K562 (cell line): ENCODE data around the gene VWA5B1. TPM values are rescaled to one million over a fixed set of nuclear protein-coding genes. Genes with fewer than 3 reads are reported as not detected.

Experiments used
- ATAC-seq: fragments of 200-7000 bp; cut with Tn5 transposase; 3 replicates; pipeline ENCODE4 v1.9.1; 2020; ENCODE audit warnings: moderate library complexity
- BruUV-seq: library from RNA; stranded (reverse); fragments of 400-500 nt; replicated peaks from 2 replicates; lab custom pipeline; 2021; lab: Mats Ljungman, UMichigan
- CTCF ChIA-PET: fragments of 300-600 bp; formaldehyde crosslinking; extraction: SDS; loops from one replicate; lab custom pipeline; 2021; ENCODE audit warnings: low intra/inter-chr PET ratio; lab: Yijun Ruan, JAX
- POLR2A ChIA-PET: fragments of 300-600, 350-650 bp; sonication (Branson Sonifier 250); formaldehyde crosslinking; extraction: SDS; loops from one replicate; lab custom pipeline; 2021; ENCODE audit warnings: antibody characterized with exemption, inconsistent platforms; lab: Yijun Ruan, JAX
- DNase-seq, 4 experiments: peaks; one replicate each; pipeline versions ENCODE4 v3.0.0 to v3.0.0-alpha.2; 2011 to 2018; ENCODE audit warnings: low spot score in 3 of 4, mixed read lengths in 3 of 4; ENCODE audit errors: extremely low read depth in 1 of 4
- FAIRE-seq: peaks from 2 replicates; lab custom pipeline; 2011; peaks lifted over from hg19 to GRCh38; lab: Jason Lieb, UNC
- H2AFZ ChIP-seq: 2 replicates; pipeline ENCODE4 v1.6.0; 2011; ENCODE audit warnings: low read depth, low read length, control low read depth, inconsistent platforms
- H3K27ac ChIP-seq: fragments of 200-600 bp; 3 replicates; pipeline ENCODE4 v1.8.0; 2011; ENCODE audit warnings: low read depth, mild to moderate bottlenecking, control low read depth, inconsistent platforms, low read length, moderate library complexity, mixed read lengths; ENCODE audit errors: extremely low read depth
- H3K27me3 ChIP-seq, 2 experiments: fragments of 300-600 bp in 1 of 2; 2 replicates in 1 of 2; 3 replicates in 1 of 2; pipeline versions ENCODE4 v1.6.0 to v1.8.0; 2011; ENCODE audit warnings: inconsistent platforms in 2 of 2, low read length in 2 of 2, mild to moderate bottlenecking in 1 of 2, mixed read lengths in 1 of 2, moderate library complexity in 1 of 2; ENCODE audit not compliant: control insufficient read depth in 2 of 2, insufficient read depth in 2 of 2
- H3K36me3 ChIP-seq: fragments of 300-600 bp; 3 replicates; pipeline ENCODE4 v1.8.0; 2011; ENCODE audit warnings: mild to moderate bottlenecking, low read length, inconsistent platforms; ENCODE audit not compliant: control insufficient read depth, insufficient read depth
- H3K4me1 ChIP-seq, 2 experiments: fragments of 200-600 bp in 1 of 2; replicated peaks in 1 of 2; 2 replicates in 1 of 2; 3 replicates in 1 of 2; pipeline versions ENCODE4 v1.5.1 to v1.8.0; 2011; ENCODE audit warnings: inconsistent platforms in 2 of 2, low read length in 2 of 2, mild to moderate bottlenecking in 1 of 2, mixed read lengths in 1 of 2, moderate library complexity in 1 of 2; ENCODE audit not compliant: control insufficient read depth in 2 of 2, insufficient read depth in 2 of 2
- H3K4me2 ChIP-seq: 2 replicates; pipeline ENCODE4 v1.6.1; 2011; ENCODE audit warnings: low read length, control low read depth, inconsistent platforms, mixed read lengths; ENCODE audit not compliant: insufficient read depth
- H3K4me3 ChIP-seq: fragments of 200-600 bp; sonication (generic), shearing (Covaris generic); 2 replicates; pipeline ENCODE4 v1.5.1; 2016; ENCODE audit warnings: control low read depth, inconsistent platforms
- H3K79me2 ChIP-seq: fragments of 200-600 bp; 3 replicates; pipeline ENCODE4 v1.8.0; 2011; ENCODE audit warnings: low read length, inconsistent platforms; ENCODE audit not compliant: control insufficient read depth, insufficient read depth
- H3K9ac ChIP-seq, 2 experiments: 2 replicates each; pipeline versions ENCODE4 v1.6.0 to v1.6.1; 2011; ENCODE audit warnings: low read depth in 2 of 2, low read length in 2 of 2, control low read depth in 1 of 2, inconsistent platforms in 1 of 2, mild to moderate bottlenecking in 1 of 2, mixed read lengths in 1 of 2; ENCODE audit not compliant: insufficient read depth in 1 of 2
- H3K9me1 ChIP-seq: one replicate; pipeline ENCODE4 v1.6.0; 2011; ENCODE audit warnings: inconsistent platforms, mild to moderate bottlenecking, low read length, moderate library complexity; ENCODE audit not compliant: control insufficient read depth, insufficient read depth
- H3K9me3 ChIP-seq: replicated peaks from 2 replicates; pipeline ENCODE4 v1.5.1; 2011; ENCODE audit warnings: low read depth, low read length, inconsistent platforms; ENCODE audit not compliant: control insufficient read depth, insufficient read depth
- H4K20me1 ChIP-seq: replicated peaks from 2 replicates; pipeline ENCODE4 v1.6.1; 2011; ENCODE audit warnings: low read length, inconsistent platforms, mixed read lengths; ENCODE audit not compliant: control insufficient read depth, insufficient read depth
- MAFK ChIP-seq: IDR thresholded peaks from 2 replicates; pipeline ENCODE4 v1.6.1; 2011; ENCODE audit warnings: low read length, improper control_type of control experiment
- SPI1 ChIP-seq: IDR thresholded peaks from 2 replicates; pipeline ENCODE4 v1.6.1; 2011; ENCODE audit warnings: low read depth, low read length, control low read depth, borderline replicate concordance
- TSHZ1 ChIP-seq: fragments of 250-450 bp; sonication (Bioruptor Pico); IDR thresholded peaks from 2 replicates; pipeline ENCODE4 v1.4.0; 2020; ENCODE audit warnings: mild to moderate bottlenecking, moderate library complexity
- U2AF1 ChIP-seq: fragments of 200-400 bp; formaldehyde crosslinking; optimal IDR thresholded peaks from 2 replicates; pipeline ENCODE3; 2017; ENCODE audit warnings: mild to moderate bottlenecking, low read depth, low read length, moderate library complexity
- WGBS: fragments of 100-300 bp; shearing (Covaris generic); methylation state at CpG from one replicate; pipeline ENCODE4 v1.1.6; 2016; ENCODE audit warnings: low coverage, mixed read lengths; ENCODE audit not compliant: insufficient coverage; ENCODE audit errors: missing lambda C conversion rate; 5-methylcytosine and 5-hydroxymethylcytosine counted together
- in situ Hi-C: fragments of 300-500 bp; cut with MboI; formaldehyde crosslinking; loops from 4 replicates; pipeline ENCODE4 v1.15.0; 2018; ENCODE audit warnings: inconsistent platforms, mixed read lengths
- intact Hi-C: fragments of 100-400 bp; cut with micrococcal nuclease; formaldehyde crosslinking; loops from 2 replicates; pipeline ENCODE4 v1.14.2; 2022
- polyA plus RNA-seq, 8 experiments: library from polyadenylated mRNA; depleted of rRNA in 4 of 8; stranded (reverse) in 5 of 8; unstranded in 3 of 8; fragments of >200 nt; fragmentation: Nextera tagmentation in 2 of 8; fragmentation: Illumina TruSeq in 1 of 8; extraction: Ambion mirVana in 2 of 8; extraction: Trizol in 1 of 8; gene quantifications; 2 replicates each; pipeline versions ENCODE4 v1.2.1 to v1.2.3, GENCODE V29; 2011 to 2014; ENCODE audit warnings: inconsistent platforms in 1 of 8, missing spikeins in 1 of 8
- total RNA-seq, 7 experiments: library from RNA; depleted of rRNA in 6 of 7; stranded (reverse); fragments of >200 nt in 6 of 7; fragmentation: Illumina TruSeq in 2 of 7; extraction: Trizol in 2 of 7; gene quantifications; 2 replicates each; pipeline versions ENCODE4 v1.2.1 to v1.2.3, GENCODE V29; 2011 to 2021; ENCODE audit warnings: low replicate concordance in 1 of 7

VWA5B1 gene
- total and polyA plus RNA-seq, 9 of the 15 experiments (the other 6 are each of a cell fraction or from before 2014, with no cell fraction given) = not detected

GRCh38 chr1:20380616-20381035 is 90.0 kb downstream of the VWA5B1 start:
- H3K4me3 ChIP-seq = no peak overlapping the region
- WGBS = 3% methylated on average over 11 of the region's 11 CpGs
- peaks cover 7 to 31% of the 10 kb centered on the region in 2 experiments for H3K27me3 ChIP-seq
- H3K79me2 ChIP-seq = no peaks in the 10 kb centered on the region
- no TSS peak for BruUV-seq
- peaks cover 6% of the 10 kb centered on the region for H4K20me1 ChIP-seq
- no peak for ATAC-seq
- intact Hi-C loops = no loop called here
- no peak for TF ChIP-seq U2AF1
- TF ChIP-seq, all 486 proteins: peak for 0
- Histone ChIP-seq H3K4me2 (no peak overlapping the region), H3K4me1 (no peaks in the 10 kb centered on the region), H3K36me3 (no peaks in the 10 kb centered on the region), H3K27ac (no peak overlapping the region), H3K9ac (no peak overlapping the region), H2AFZ (no peak overlapping the region), H3K9me3 (no peaks in the 10 kb centered on the region), H3K9me1 (no peaks in the 10 kb centered on the region)
- in situ Hi-C loops = no loop called here
- no peak for FAIRE-seq
- POLR2A ChIA-PET = interaction anchor here (0.8 kb wide), 1 partner anchor 22 kb away, joined by 3 read pairs; no protein-coding TSS in a partner anchor
- CTCF ChIA-PET = no interaction called here
- DNase-seq = no peak

GRCh38 chr1:20381045-20381641 is 90.5 kb downstream of the VWA5B1 start:
- H3K79me2 ChIP-seq = no peaks in the 10 kb centered on the region
- ATAC-seq = no peak
- H4K20me1 ChIP-seq = peaks cover 6% of the 10 kb centered on the region
- BruUV-seq = no TSS peak
- FAIRE-seq = no peak
- H3K9me1 ChIP-seq = no peaks in the 10 kb centered on the region
- H2AFZ ChIP-seq = no peak overlapping the region
- intact Hi-C loops = no loop called here
- no peak overlapping the region for H3K4me2 ChIP-seq
- CTCF ChIA-PET = no interaction called here
- H3K27ac ChIP-seq = no peak overlapping the region
- H3K36me3 ChIP-seq = no peaks in the 10 kb centered on the region
- H3K9ac ChIP-seq = no peak overlapping the region
- WGBS = 0% methylated on average over 5 of the region's 5 CpGs
- POLR2A ChIA-PET = interaction anchor here (0.6 to 1.2 kb wide), 3 partner anchors 9 to 460 kb away, joined by 3 read pairs; no protein-coding TSS in a partner anchor
- H3K9me3 ChIP-seq = no peaks in the 10 kb centered on the region
- TF ChIP-seq SPI1 (peak; percentile 85), MAFK (no peak), TSHZ1 (no peak)
- TF ChIP-seq, all 486 proteins: peak for 1
- in situ Hi-C loops = no loop called here
- Histone ChIP-seq H3K4me1 (no peaks in the 10 kb centered on the region), H3K4me3 (no peak overlapping the region), H3K27me3 (peaks cover 7 to 31% of the 10 kb centered on the region in 2 experiments)
- DNase-seq = no peak
